Dedifferentiated amniotic fluid mesenchymal stem cell (primary cell): ENCODE data around the gene PLXNA4.

Experiments
- DNase-seq: peaks from one replicate; pipeline ENCODE4 v3.0.0-alpha.2; 2016; ENCODE audit errors: extremely low spot score

The PLXNA4 gene

GRCh38 chr7:132312531-132313055, 263.7 kb downstream of the PLXNA4 start:
- DNase-seq = no peak

DNA sequence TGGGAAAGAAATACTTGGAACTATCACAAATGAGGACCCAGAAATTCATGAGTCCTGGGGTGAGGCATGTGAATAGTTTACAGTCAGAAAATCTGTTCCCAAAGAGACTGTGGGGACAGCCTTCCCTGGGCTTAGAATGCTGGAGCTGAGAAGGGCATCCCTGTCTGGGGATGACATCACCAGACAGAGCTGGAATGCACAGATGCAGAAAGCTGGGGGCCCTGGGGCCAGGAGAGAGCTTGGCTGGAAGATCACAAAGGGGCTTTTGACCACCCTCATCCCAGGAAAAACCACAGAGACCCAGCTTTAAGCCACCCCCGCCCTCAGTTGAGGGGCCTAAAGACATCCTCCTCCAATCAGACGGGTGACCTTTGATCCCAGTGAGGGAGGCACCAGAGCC, 264.5 kb downstream of the PLXNA4 start:
- no peak for DNase-seq

DNA sequence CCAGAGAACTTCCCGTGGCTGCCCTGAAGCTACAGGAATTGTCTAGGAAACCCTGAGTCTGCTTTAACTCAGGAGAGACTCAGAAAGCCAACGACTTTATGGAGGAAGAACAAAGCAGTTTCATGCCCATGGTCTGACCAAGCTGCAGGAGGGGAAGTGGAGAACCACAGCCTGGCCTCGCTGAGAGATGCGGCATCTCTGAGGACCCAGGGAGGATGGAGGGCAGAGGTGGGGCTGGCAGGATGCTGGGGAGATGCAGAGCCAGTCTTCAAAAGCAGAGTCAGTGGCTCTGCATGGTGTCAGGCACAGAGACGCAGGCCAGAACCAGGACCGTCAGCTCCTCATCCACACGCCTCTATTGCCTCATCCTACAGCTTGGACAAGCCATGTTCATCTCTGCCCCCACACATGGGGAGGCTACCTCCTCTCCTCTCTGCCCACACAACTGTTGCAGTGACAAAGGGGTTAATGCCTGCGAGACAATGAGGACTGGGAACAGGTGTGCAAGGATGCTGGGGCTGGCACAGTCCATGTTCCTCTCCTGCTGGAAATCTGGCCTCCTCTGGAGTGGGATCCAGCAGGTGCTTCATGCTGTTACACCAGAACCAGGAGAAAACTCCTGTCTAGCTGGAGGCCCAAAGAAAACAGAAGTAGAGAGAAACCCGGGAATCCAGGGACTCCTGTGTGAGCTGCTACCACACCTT, 267.0 kb downstream of the PLXNA4 start:
- DNase-seq = no peak

GRCh38 chr7:132307465-132307864, 268.8 kb downstream of the PLXNA4 start:
- no peak for DNase-seq

DNA sequence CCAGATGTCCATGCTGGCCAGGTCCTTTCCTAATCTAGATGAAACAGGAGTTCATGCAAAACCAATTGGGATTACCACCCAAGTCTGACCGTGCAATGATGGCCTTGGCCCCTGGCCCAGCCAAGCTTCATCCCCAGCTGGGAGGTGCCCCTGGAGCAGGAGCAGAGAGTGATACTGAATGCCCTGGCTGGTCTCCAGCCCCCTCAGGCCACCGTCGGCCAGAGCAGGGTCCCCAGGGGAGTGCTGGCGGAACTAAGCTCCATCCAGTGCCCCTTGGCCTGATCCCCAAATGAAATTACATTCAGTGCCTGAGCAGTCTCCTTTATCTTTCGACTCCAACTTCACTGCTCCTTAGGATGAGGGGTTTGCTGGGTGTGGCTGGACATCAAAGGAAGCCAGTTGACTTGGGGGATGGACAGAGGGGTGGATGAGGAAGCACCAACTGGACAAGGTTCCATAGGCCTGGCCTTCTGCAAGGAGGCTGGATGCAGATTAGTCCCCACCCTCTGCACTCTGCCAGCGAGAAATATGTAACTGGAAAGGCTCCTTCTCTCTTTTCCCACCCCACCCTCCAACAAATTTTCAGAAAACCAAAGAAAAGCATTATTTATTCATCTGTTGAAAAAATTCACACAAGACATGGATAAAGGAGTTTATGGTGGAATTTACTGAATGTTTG, 275.5 kb downstream of the PLXNA4 start:
- DNase-seq = no peak

- DNase-seq = no peak
Measured at GRCh38 chr7:132298790-132299189, 277.5 kb downstream of the PLXNA4 start.

- DNase-seq = no peak
Measured at GRCh38 chr7:132296820-132297219, 279.4 kb downstream of the PLXNA4 start.

GRCh38 chr7:132295175-132295574, 281.1 kb downstream of the PLXNA4 start:
- no peak for DNase-seq

- no peak for DNase-seq
Measured at GRCh38 chr7:132292803-132293202, 283.5 kb downstream of the PLXNA4 start.

GRCh38 chr7:132291481-132291880, 284.8 kb downstream of the PLXNA4 start:
- no peak for DNase-seq

DNA sequence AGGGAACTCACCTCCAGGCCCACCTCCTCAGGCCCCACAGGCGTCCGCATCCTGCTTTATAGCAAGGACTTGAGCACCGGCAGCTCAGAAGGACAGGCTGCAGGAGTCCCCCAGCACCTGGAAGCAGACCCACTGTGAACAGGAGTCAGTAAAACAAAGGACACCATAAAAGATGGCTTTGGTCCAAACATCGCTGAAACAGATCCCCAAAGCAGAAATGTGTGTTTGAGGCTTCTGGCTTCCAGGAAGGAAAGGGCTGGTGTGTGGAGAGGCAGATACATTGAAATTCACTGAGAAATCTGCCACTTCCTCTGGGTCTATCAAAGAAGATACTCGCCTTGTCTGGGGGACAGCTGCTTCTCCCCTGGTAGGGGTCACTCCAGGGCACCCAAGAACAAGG, 286.2 kb downstream of the PLXNA4 start:
- no peak for DNase-seq

DNA sequence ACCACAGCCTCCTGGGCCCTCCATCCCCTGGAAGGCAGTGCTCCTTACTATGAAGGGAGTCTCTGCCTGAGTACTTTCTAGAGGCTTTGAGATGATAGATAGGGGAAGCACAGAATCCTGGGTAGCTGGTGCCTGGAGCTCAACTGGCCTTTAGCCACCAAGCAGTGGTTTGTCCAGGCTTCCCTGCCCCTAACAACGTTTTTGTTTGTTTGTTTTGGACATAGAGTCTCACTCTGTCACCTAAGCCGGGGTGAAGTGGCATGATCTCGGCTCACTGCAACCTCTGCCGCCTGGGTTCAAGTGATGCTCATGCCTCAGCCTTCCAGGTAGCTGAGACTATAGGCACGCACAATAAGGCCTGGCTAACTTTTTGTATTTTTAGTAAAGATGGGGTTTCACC, 289.4 kb downstream of the PLXNA4 start:
- no peak for DNase-seq

DNA sequence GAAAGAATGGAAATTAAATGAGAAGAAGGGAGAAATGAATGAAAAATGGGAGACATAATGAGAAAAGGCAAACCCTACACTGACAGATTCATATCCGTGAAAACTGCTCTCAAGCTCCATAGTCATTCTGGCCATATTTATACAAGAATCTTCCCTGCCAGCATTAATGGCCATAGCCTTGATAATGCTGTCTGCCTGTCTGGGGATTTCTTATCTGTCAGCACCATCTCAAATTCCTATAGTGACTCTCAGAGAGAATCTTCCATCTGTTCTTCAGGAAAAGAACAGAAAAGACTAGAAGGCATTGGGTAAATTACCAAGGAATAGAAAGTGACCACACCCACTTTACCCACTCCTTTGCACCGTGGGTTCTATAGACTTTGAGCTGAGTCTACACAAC, 295.9 kb downstream of the PLXNA4 start:
- DNase-seq = no peak

GRCh38 chr7:132279718-132280117, 296.6 kb downstream of the PLXNA4 start:
- DNase-seq = no peak

- DNase-seq = no peak
Measured at GRCh38 chr7:132276976-132277725, 299.1 kb downstream of the PLXNA4 start.

GRCh38 chr7:132276234-132276630, 300.0 kb downstream of the PLXNA4 start:
- no peak for DNase-seq

DNA sequence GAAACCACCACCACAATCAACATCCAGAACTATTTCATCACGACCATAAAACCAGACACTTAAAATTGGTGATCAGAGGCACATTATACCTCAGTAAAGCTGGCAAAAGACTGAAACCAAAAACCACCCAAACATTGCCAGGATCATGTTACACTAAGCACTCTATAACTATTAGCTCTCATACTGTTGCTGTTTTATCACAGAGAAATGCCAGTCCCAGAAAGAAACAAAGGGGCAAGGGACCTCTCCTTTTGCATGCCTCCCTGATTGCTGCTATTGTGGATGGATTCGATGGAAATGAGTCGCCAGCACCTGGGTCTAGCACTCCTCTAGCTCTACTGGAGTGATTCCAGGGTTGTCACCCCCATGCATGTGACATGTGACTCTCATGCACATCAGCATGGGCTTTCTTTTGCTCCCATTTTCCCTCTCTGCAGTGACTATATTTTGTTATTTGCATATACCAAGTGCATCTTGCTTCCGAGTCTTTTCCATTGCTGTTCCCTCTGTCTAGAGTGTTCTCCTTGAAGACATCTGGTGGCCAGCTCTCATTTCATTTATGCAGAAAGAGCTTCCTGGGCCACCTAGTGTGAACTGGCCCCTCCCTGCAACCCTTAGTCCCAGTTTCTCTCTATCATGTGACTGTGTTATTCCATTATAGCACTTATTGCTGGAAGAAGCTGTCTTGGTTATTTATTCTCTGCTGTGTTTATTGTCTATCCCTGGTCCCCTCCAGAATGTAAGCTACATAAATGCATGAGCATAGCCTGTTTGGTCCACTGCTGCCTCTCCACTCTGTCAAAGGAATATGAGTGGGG, 300.6 kb downstream of the PLXNA4 start:
- DNase-seq = no peak

DNA sequence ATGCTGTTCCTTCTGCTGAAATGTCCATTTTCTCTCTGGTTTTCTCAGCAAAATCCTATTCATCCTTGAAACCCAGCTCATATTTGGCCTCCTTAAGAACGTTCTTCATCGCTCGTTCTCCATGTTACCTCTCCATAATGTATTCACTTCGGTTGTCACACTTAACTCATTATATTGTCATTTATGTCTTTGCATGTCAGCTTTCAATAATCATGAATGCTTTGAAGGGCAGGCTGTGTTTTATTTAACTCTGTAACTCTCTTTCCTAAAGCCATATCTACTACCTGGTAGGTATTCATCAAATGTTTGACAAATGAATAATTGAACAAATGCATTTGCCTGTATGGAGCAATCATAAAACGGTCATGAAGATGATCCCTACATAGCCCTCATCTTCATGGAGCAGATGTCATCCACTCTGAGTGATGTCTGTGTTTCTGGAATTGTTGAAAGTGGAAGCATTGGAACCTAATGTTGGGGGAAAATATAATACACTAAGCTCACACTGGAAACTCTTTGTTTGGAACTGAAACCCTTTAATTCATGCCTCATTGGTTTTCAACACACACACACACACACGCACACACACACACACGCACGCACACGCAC, 303.4 kb downstream of the PLXNA4 start:
- no peak for DNase-seq

DNA sequence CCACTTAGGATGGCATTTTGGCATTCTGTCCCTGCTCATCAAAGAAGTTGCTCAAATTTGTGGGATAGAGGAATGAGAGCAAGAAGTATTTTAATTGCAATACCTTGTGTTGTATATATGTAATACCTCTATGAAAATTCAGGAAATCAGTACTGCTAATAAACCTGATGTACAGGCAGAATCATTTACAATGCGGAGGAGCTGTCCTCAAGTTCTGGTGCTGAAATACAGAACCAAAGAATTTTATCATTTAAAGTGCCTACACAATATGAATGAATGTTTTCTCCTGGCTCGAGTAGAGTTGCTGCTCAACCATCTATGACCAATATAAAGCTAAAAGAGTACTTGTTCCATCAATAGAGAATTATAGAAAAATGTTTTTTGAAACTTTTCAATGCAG, 305.8 kb downstream of the PLXNA4 start:
- DNase-seq = no peak

DNA sequence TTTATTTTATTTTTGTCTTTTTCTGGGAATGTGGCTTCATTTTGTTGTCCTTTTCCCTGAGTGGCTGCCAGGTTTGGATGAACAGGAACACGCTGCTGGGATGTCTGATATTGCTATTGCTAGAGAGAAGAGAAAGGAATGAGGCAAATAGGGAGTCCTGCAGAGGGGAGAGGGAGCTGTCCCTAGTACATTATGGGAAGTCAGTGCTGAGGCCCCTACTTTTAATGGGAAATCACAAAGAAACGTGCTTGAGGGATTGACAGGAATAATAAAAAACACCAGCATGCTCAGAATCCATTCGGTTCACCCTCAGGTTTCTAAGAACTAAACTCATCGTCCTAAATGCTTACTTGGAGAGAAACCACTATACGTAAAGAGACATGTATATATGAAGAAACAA, 306.6 kb downstream of the PLXNA4 start:
- no peak for DNase-seq

GRCh38 chr7:132263151-132263550, 313.1 kb downstream of the PLXNA4 start:
- no peak for DNase-seq

- no peak for DNase-seq
Measured at GRCh38 chr7:132262160-132262470, 314.2 kb downstream of the PLXNA4 start.
